AG04449 (cell line): ENCODE data around the gene CAMSAP1.

Source experiments
- CTCF ChIA-PET: fragments of 350-600 bp; formaldehyde crosslinking; extraction: SDS; loops from one replicate; lab custom pipeline; 2021; ENCODE audit warnings: antibody characterized with exemption; lab: Yijun Ruan, JAX
- POLR2A ChIA-PET: fragments of 400-600, 350-600 bp; formaldehyde crosslinking; extraction: SDS; loops from one replicate; lab custom pipeline; 2020; ENCODE audit warnings: antibody characterized with exemption, inconsistent platforms; lab: Yijun Ruan, JAX
- DNase-seq: peaks from one replicate; pipeline ENCODE4 v3.0.0-alpha.2; 2010; ENCODE audit warnings: low read depth, low spot score
- H3K4me3 ChIP-seq: 2 replicates; pipeline ENCODE4 v1.5.1; 2011; ENCODE audit warnings: low read depth, mild to moderate bottlenecking, control low read depth, low read length
- TF ChIP-seq, protein P1 (sequence below): IDR thresholded peaks from one replicate; pipeline ENCODE4 v1.5.1; 2011; ENCODE audit warnings: mild to moderate bottlenecking, moderate library complexity, low read length, control low read depth, inconsistent platforms; ENCODE audit not compliant: insufficient read depth; ENCODE audit errors: missing control alignments

Gene CAMSAP1

GRCh38 chr9:135787317-135787716 lies 120.0 kb downstream of the CAMSAP1 start:
- POLR2A ChIA-PET: no interaction called here
- TF ChIP-seq, protein P1, sequence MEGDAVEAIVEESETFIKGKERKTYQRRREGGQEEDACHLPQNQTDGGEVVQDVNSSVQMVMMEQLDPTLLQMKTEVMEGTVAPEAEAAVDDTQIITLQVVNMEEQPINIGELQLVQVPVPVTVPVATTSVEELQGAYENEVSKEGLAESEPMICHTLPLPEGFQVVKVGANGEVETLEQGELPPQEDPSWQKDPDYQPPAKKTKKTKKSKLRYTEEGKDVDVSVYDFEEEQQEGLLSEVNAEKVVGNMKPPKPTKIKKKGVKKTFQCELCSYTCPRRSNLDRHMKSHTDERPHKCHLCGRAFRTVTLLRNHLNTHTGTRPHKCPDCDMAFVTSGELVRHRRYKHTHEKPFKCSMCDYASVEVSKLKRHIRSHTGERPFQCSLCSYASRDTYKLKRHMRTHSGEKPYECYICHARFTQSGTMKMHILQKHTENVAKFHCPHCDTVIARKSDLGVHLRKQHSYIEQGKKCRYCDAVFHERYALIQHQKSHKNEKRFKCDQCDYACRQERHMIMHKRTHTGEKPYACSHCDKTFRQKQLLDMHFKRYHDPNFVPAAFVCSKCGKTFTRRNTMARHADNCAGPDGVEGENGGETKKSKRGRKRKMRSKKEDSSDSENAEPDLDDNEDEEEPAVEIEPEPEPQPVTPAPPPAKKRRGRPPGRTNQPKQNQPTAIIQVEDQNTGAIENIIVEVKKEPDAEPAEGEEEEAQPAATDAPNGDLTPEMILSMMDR: no peak
- H3K4me3 ChIP-seq: no peak overlapping the region
- DNase-seq: no peak
- CTCF ChIA-PET: interaction anchor here (1.0 to 1.9 kb wide), 3 partner anchors 11 to 181 kb away, joined by 3 to 5 read pairs (median 3); no protein-coding TSS in a partner anchor

GRCh38 chr9:135786146-135786690 lies 121.1 kb downstream of the CAMSAP1 start:
- ChIA-PET POLR2A (no interaction called here), CTCF (interaction anchor here (1.0 kb wide), 1 partner anchor 12 kb away, joined by 3 read pairs; no protein-coding TSS in a partner anchor)
- DNase-seq: no peak
- no peak overlapping the region for H3K4me3 ChIP-seq
- TF ChIP-seq, protein P1: no peak

- TF ChIP-seq, protein P1: no peak
- CTCF ChIA-PET: no interaction called here
- POLR2A ChIA-PET: no interaction called here
- no peak for DNase-seq
- no peak overlapping the region for H3K4me3 ChIP-seq
These were observed 122.3 kb downstream of the CAMSAP1 start for GRCh38 chr9:135785013-135785575.

DNA sequence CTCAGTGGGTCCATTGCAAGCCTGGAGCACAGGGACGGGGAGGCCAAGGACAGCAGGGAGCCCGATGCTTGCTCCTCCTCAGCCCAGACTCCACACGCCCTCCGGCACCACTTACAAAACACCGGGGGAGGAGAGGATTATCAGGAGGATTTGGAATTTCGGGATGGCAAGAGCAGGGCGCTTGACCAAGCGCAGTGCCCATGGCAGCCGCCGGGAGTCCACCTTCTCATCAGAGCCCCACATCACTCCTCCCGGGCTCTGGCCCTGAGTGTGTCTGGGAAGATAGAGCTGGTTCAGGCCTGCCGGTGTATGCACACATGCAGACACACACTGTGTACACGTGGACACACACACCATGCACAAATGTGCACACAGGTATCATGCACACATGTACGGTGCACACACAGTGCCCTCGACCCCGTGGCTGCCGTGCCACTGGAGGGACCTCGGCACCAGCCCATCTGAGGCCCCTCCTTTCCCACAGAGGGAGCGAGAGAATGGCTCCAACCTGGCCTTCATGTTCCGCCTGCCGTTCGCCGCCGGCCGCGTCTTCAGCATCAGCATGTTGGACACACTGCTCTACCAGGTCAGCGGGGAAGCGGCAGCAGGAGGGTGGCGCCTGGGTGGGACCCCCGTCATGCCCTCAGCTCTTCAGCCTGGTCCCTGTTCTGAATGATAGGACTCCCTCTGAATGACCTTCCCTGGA lies 123.7 kb downstream of the CAMSAP1 start:
- ChIA-PET POLR2A (no interaction called here), CTCF (no interaction called here)
- TF ChIP-seq, protein P1: no peak
- DNase-seq: no peak
- no peak overlapping the region for H3K4me3 ChIP-seq

GRCh38 chr9:135782946-135783345 lies 124.4 kb downstream of the CAMSAP1 start:
- TF ChIP-seq, protein P1: no peak
- no peak for DNase-seq
- no peak overlapping the region for H3K4me3 ChIP-seq
- CTCF ChIA-PET: no interaction called here
- POLR2A ChIA-PET: no interaction called here

- CTCF ChIA-PET: interaction anchor here (0.8 kb wide), 1 partner anchor 19 kb away, joined by 3 read pairs; no protein-coding TSS in a partner anchor
- H3K4me3 ChIP-seq: no peak overlapping the region
- DNase-seq: no peak
- TF ChIP-seq, protein P1: no peak
- POLR2A ChIA-PET: no interaction called here
These were observed 126.7 kb downstream of the CAMSAP1 start for GRCh38 chr9:135780626-135781025.
